Effector memory CD4-positive, alpha-beta T cell (primary cell): ENCODE measurements around the gene SLC39A11.

Experiments used
- DNase-seq, 3 donors: peaks; one replicate each; pipeline ENCODE4 v3.0.0-alpha.2; 2020
- H3K27ac ChIP-seq: 2 replicates; pipeline ENCODE4 v1.7.0; 2013; ENCODE audit warnings: mild to moderate bottlenecking, low read length, moderate library complexity; ENCODE audit not compliant: insufficient read depth, poor library complexity, severe bottlenecking
- H3K27me3 ChIP-seq: replicated peaks from 2 replicates; pipeline ENCODE4 v1.7.0; 2013; ENCODE audit warnings: mild to moderate bottlenecking, low read length; ENCODE audit not compliant: insufficient read depth, control insufficient read depth, poor library complexity, severe bottlenecking
- H3K36me3 ChIP-seq: 2 replicates; pipeline ENCODE4 v1.7.0; 2013; ENCODE audit warnings: mild to moderate bottlenecking, low read length, moderate library complexity; ENCODE audit not compliant: control insufficient read depth, insufficient read depth
- H3K4me1 ChIP-seq: 2 replicates; pipeline ENCODE4 v1.7.0; 2013; ENCODE audit warnings: low read length, mild to moderate bottlenecking; ENCODE audit not compliant: control insufficient read depth, insufficient read depth, poor library complexity, severe bottlenecking
- H3K4me3 ChIP-seq: 2 replicates; pipeline ENCODE4 v1.7.0; 2013; ENCODE audit warnings: low read length, low read depth, mild to moderate bottlenecking; ENCODE audit not compliant: insufficient read depth, poor library complexity, severe bottlenecking
- H3K9me3 ChIP-seq: 2 replicates; pipeline ENCODE4 v1.7.0; 2013; ENCODE audit warnings: mild to moderate bottlenecking, low read length, moderate library complexity; ENCODE audit not compliant: control insufficient read depth

Gene SLC39A11

DNA sequence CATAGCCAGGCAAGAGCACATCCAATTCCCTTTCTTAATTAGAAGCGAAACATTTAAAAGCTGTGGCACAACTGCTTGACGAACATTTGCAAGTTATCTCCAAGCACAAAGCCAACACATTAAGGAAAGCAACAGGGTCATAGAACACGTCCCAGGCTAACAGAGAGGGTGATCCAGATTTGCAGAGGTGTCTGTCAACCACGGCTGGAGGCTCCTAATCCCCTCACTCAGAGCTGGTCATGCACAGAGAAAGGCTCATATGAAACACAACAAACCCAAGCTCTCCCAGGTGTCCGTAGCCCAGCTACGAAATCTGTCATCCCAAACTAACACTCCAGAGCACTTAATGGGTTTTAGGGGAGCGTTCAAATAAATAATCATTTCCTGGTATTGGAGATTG lies 276.1 kb downstream of the SLC39A11 start:
- no peak for DNase-seq
- no peaks in the 10 kb centered on the region for H3K27me3 ChIP-seq
- H3K36me3 ChIP-seq = peaks cover 5% of the 10 kb centered on the region
- H3K4me1 ChIP-seq = no peaks in the 10 kb centered on the region
- peaks cover 3% of the 10 kb centered on the region for H3K9me3 ChIP-seq
- H3K27ac ChIP-seq = no peak overlapping the region
- H3K4me3 ChIP-seq = no peak overlapping the region

DNA sequence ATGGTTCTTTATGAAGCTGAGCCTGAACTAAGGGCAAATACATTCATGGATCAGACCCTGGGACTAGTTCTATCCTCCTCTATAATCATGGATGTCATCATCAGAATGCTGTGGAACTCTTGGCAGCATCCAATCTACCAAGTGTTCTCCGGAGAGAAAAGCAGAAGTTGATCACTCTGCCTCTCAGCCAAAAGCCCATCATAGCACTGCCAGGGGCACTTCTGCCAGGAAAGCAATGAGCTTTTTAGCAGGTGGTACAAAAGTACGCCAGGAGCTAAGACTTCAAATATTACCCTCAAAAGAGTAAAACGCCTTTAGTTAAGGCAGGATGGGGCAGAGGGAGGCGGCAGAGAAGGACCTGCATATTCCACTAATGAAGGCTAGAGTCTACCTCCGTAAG lies 279.0 kb downstream of the SLC39A11 start:
- no peaks in the 10 kb centered on the region for H3K4me1 ChIP-seq

DNA sequence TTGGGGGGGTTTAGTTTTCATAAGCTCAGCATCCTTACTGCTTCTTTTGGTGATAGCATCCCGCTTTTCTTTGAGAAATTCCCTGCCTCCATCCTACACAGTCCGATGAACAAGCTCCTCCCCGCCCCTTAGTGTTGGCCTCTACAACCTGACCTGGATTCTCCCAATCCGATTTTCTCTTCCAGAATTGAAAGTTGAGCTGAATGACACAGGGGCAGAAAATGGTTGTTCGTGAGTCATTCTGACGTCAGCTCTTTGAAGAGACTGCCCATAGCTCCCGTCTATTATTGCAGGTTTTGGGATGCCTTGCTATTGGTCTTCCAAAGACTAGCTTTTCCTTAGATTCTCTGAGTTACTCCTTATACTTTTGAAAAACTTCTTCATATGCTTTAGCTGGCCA lies 279.7 kb downstream of the SLC39A11 start:
- DNase-seq = no peak
- peaks cover 5% of the 10 kb centered on the region for H3K36me3 ChIP-seq
- H3K27me3 ChIP-seq = no peaks in the 10 kb centered on the region
- H3K27ac ChIP-seq = no peak overlapping the region
- no peak overlapping the region for H3K4me3 ChIP-seq
- peaks cover 10% of the 10 kb centered on the region for H3K9me3 ChIP-seq
- no peaks in the 10 kb centered on the region for H3K4me1 ChIP-seq

More for the DNA sequence above, 279.0 kb downstream of the SLC39A11 start:
- H3K4me3 ChIP-seq = no peak overlapping the region
- H3K27me3 ChIP-seq = no peaks in the 10 kb centered on the region
- peaks cover 5% of the 10 kb centered on the region for H3K36me3 ChIP-seq
- no peak for DNase-seq
- peaks cover 10% of the 10 kb centered on the region for H3K9me3 ChIP-seq
- H3K27ac ChIP-seq = no peak overlapping the region

DNA sequence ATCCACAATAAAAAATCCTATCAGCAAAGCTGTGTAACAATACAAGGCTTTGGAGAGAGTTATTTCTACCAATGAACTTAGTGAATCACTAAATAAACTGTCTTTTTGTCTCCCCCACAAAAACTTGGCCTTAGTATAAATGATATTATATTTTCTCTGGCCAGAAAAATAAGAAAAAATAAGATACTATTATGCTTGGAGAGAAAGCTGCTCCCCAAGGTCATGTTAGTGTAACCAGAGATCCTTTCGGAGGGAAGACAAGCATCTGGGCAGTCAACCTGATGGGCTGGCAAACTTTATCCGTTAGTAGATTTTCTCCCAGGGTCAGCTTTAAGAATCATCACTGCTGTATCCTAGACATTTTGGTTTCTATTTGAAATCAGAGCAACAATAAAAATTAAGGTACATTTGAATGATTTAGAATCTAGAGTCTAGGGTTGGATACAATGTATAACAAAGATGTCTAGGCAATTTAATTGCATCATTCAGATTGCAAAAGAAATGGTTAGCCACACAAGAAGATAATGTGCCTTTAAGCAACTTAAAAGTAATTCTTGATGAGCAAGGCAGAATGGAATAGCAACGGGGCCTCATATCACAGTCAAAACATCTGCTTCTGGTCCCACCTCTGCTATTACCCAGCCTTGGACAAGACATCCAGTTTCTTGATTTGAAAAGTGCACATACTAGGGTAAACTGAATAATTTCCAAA lies 280.4 kb downstream of the SLC39A11 start:
- DNase-seq = no peak
- no peaks in the 10 kb centered on the region for H3K4me1 ChIP-seq
- H3K27me3 ChIP-seq = no peaks in the 10 kb centered on the region
- peaks cover 10% of the 10 kb centered on the region for H3K9me3 ChIP-seq
- peaks cover 5% of the 10 kb centered on the region for H3K36me3 ChIP-seq
- no peak overlapping the region for H3K27ac ChIP-seq
- no peak overlapping the region for H3K4me3 ChIP-seq

DNA sequence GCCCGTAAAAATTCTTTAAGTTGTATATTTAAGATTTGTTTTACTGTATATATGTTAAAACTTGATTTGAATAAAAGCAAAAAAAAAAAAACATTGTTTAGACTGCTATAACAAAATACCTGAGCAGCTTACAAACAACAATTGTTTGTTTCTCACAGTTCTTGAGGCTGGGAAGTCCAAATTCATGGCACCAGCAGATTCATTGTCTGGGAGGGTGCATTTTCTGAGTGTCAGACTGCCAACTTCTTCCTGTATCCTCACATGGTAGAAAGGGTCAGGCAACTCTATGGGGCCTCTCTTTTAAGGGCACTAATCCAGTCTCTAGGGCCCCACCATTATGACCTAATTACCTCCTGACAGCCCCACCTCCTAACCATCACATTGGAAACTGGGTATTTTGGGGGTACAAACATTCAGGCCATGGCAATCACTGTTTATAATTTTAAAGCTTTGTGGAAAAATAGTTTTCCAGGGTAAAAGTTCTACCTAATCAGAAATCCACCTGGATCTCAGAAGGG lies 281.4 kb downstream of the SLC39A11 start:
- no peak for DNase-seq
- Histone ChIP-seq H3K4me3 (no peak overlapping the region), H3K9me3 (peaks cover 10% of the 10 kb centered on the region), H3K27me3 (no peaks in the 10 kb centered on the region), H3K36me3 (peaks cover under 1% of the 10 kb centered on the region), H3K4me1 (no peaks in the 10 kb centered on the region), H3K27ac (no peak overlapping the region)

DNA sequence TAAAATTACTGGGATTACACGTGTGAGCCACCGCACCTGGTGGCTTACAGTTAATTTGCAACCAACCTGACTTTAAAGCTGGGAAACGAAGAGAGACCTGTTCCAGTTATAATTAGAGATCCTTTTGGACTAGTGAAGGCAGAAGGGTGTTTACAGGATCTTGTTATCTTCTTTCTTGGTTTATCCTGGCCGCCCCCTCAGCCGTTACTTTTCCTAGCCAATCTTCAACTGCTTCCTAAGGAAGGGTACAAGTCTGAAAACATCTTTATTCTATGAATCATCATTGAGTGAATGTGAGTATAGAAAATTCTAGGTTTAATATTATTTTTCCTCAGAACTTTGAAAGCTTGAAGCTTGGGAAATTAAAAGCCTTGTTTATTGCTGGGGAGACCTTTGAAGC lies 286.5 kb downstream of the SLC39A11 start:
- Histone ChIP-seq H3K27me3 (no peaks in the 10 kb centered on the region), H3K27ac (no peak overlapping the region), H3K4me1 (no peaks in the 10 kb centered on the region), H3K4me3 (no peak overlapping the region), H3K36me3 (no peaks in the 10 kb centered on the region), H3K9me3 (peaks cover 3% of the 10 kb centered on the region)
- no peak for DNase-seq

DNA sequence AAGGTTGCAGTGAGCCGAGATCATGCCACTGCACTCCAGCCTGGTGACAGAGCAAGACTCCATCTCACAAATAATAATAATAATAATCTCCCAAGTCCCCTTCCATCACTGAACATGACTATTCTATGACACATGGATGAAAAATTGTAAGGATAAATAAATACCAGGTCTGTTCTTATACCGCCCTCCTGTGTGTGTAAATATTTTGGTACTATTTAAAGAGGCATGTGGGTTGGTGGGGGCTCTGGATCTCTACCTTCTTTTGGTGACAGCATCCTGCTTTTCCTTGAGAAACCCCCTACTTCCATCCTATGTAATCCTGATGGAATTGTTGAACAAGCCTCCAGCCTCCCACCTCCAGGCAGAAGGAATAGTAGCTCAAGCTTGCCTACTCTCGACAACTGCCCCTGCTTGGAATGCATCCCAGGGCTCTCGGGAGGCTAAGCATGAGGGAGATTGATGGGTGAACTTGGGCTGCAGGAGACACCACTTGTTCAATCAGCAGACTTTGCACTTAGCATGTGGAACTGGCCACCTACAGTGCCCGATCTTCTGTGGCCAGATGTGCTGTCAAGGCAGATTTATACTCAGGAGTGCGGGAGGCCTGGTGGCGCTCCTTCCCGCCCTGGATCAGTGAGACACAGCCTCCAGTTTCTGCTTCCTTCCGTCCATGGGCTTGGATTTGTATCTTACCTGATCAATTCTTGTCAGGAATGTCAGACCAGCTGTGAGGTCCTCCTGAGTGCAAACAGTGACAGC lies 287.4 kb downstream of the SLC39A11 start:
- no peaks in the 10 kb centered on the region for H3K4me1 ChIP-seq
- no peaks in the 10 kb centered on the region for H3K36me3 ChIP-seq
- no peak for DNase-seq
- no peaks in the 10 kb centered on the region for H3K9me3 ChIP-seq
- no peaks in the 10 kb centered on the region for H3K27me3 ChIP-seq
- no peak overlapping the region for H3K27ac ChIP-seq
- no peak overlapping the region for H3K4me3 ChIP-seq

DNA sequence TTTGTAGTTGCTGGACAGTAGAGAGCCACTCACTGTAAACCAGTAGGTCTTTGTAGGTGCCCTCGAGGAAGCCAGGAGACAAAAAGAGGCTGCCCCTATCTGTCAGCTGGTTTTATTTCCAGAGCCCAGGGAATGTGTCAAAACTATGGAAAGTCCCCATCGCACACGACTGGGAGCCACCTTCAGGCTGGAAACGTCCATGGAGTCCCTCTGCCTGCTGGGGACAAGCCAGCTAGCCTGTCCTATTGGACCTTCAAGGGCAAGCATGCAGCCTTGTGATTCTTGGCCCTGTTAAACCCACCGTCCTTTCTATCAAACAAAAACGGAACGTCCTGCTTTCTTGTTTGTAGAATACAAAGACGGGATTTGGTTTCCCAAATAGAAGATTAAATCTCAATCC lies 289.8 kb downstream of the SLC39A11 start:
- Histone ChIP-seq H3K9me3 (no peaks in the 10 kb centered on the region), H3K27me3 (no peaks in the 10 kb centered on the region), H3K4me1 (no peaks in the 10 kb centered on the region), H3K4me3 (no peak overlapping the region), H3K27ac (no peak overlapping the region), H3K36me3 (no peaks in the 10 kb centered on the region)
- no peak for DNase-seq

DNA sequence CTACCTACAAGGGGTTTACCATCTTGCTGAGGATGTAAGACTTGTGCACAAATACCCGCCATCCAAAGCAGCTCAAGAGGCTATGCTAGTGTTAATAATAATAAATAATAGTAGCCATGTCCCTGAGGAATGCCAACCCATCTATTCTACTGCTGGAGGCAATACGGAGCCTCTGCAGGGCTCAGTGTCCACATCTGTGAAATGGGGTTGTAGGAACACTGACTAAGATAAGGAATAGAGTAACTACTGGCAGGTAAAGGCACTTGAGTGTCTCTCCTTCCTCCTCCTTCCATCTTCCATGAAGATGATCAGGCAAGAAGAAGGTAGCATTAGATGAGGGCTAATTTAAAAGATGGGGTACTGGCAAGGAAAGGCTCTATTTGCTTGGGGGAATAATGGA lies 295.3 kb downstream of the SLC39A11 start:
- Histone ChIP-seq H3K27me3 (no peaks in the 10 kb centered on the region), H3K36me3 (no peaks in the 10 kb centered on the region), H3K4me3 (no peak overlapping the region), H3K27ac (no peak overlapping the region), H3K4me1 (no peaks in the 10 kb centered on the region), H3K9me3 (peaks cover 8% of the 10 kb centered on the region)
- no peak for DNase-seq

DNA sequence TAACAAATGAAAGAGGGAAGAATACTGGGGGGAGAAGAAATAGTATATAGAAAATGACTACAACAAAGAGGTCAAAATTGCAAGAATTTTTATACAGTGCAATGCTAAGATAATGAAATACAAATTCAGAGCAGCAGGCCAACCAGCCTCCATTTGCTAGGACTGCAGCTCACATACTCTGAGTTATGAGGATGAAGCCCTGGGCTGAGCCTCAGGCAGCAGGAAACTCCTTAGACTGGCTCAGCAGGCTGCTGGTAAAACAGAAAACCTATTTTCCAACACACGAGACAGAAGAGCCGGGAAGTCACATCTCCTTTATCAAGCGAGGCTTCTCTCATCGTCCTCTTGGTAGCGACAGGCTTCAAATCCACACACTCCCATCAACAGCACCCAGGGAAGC lies 296.5 kb downstream of the SLC39A11 start:
- H3K27me3 ChIP-seq = no peaks in the 10 kb centered on the region
- no peak for DNase-seq
- no peaks in the 10 kb centered on the region for H3K36me3 ChIP-seq
- no peak overlapping the region for H3K4me3 ChIP-seq
- no peaks in the 10 kb centered on the region for H3K4me1 ChIP-seq
- H3K27ac ChIP-seq = no peak overlapping the region
- peaks cover 8% of the 10 kb centered on the region for H3K9me3 ChIP-seq
